GM19240 (cell line): ENCODE measurements around the gene RTEL1.

Experiments
- DNase-seq: peaks from one replicate; pipeline ENCODE4 v3.0.0; 2011; ENCODE audit warnings: low spot score; ENCODE audit not compliant: insufficient read length

Gene RTEL1

GRCh38 chr20:63687419-63688178 is 29.5 kb downstream of the RTEL1 start:
- no peak for DNase-seq

GRCh38 chr20:63688228-63689045 is 30.3 kb downstream of the RTEL1 start:
- no peak for DNase-seq

GRCh38 chr20:63689046-63690002 is 31.2 kb downstream of the RTEL1 start:
- DNase-seq: no peak

- no peak for DNase-seq
These were observed 32.1 kb downstream of the RTEL1 start for GRCh38 chr20:63690003-63690897.

- DNase-seq: no peak
These were observed 33.0 kb downstream of the RTEL1 start for GRCh38 chr20:63690898-63691710.

- DNase-seq: no peak
These were observed 33.8 kb downstream of the RTEL1 start for GRCh38 chr20:63691711-63692435.

GRCh38 chr20:63692436-63693082 is 34.4 kb downstream of the RTEL1 start:
- DNase-seq: no peak

GRCh38 chr20:63693083-63693732 is 35.1 kb downstream of the RTEL1 start:
- no peak for DNase-seq

GRCh38 chr20:63693733-63694583 is 35.8 kb downstream of the RTEL1 start:
- no peak for DNase-seq

GRCh38 chr20:63694584-63695423 is 36.7 kb downstream of the RTEL1 start:
- no peak for DNase-seq

GRCh38 chr20:63695424-63696305 is 37.6 kb downstream of the RTEL1 start:
- DNase-seq: peak; percentile 3

- DNase-seq: peak; percentile 4
These were observed 38.2 kb downstream of the RTEL1 start for GRCh38 chr20:63696306-63696627.

- peak; percentile 1 for DNase-seq
These were observed 38.7 kb downstream of the RTEL1 start, which contains the start of gene TNFRSF6B for GRCh38 chr20:63696628-63697356. TNFRSF6B (plus strand) TSS chr20:63696652; CDS start chr20:63696768, 116 bp downstream.

GRCh38 chr20:63697357-63697867 is 39.3 kb downstream of the RTEL1 start:
- peak; percentile 7 for DNase-seq
